K562 (cell line): ENCODE results near the gene GSTM1. TPM values are rescaled to one million over a fixed set of nuclear protein-coding genes. Genes with fewer than 3 reads are reported as not detected.

Experiments
- ADNP ChIP-seq: fragments of 200-800 bp; sonication (Bioruptor generic); IDR thresholded peaks from 2 replicates; pipeline ENCODE4 v1.6.1; 2016; ENCODE audit warnings: missing genetic modification characterization, missing compliant biosample characterization
- ARID4B ChIP-seq: sonication (generic); formaldehyde crosslinking; IDR thresholded peaks from 2 replicates; pipeline ENCODE4 v1.8.0; 2022; ENCODE audit warnings: mild to moderate bottlenecking, missing genetic modification reagents
- BDP1 ChIP-seq: IDR thresholded peaks from 3 replicates; pipeline ENCODE4 v1.6.1; 2011; ENCODE audit not compliant: insufficient read length, insufficient read depth
- BRD4 ChIP-seq: fragments of 200-600 bp; sonication (generic); IDR thresholded peaks from 2 replicates; pipeline ENCODE4 v1.6.1; 2017; ENCODE audit warnings: inconsistent platforms
- CC2D1A ChIP-seq: fragments of 450-650 bp; IDR thresholded peaks from 2 replicates; pipeline ENCODE4 v1.6.1; 2017; ENCODE audit warnings: mild to moderate bottlenecking
- ETS2 ChIP-seq: IDR thresholded peaks from 2 replicates; pipeline ENCODE4 v1.6.1; 2016; ENCODE audit warnings: borderline replicate concordance, missing genetic modification characterization, mild to moderate bottlenecking, moderate library complexity, missing compliant biosample characterization; ENCODE audit not compliant: poor library complexity, severe bottlenecking
- GATA2 ChIP-seq: sonication (generic); formaldehyde crosslinking; IDR thresholded peaks from 2 replicates; pipeline ENCODE4 v1.4.0; 2020; ENCODE audit warnings: mild to moderate bottlenecking, missing genetic modification reagents
- HMGXB4 ChIP-seq: sonication (generic); formaldehyde crosslinking; IDR thresholded peaks from 2 replicates; pipeline ENCODE4 v1.8.1; 2023; ENCODE audit warnings: mild to moderate bottlenecking, missing genetic modification reagents
- PHF20 ChIP-seq: fragments of 450-650 bp; IDR thresholded peaks from 2 replicates; pipeline ENCODE4 v1.6.1; 2018; ENCODE audit not compliant: partially characterized antibody
- SMARCA4 ChIP-seq: fragments of 450-650 bp; IDR thresholded peaks from 2 replicates; pipeline ENCODE4 v1.6.1; 2016
- STAT5B ChIP-seq: fragments of 250-450 bp; sonication (Bioruptor Pico); IDR thresholded peaks from 2 replicates; pipeline ENCODE4 v1.8.0; 2021; ENCODE audit warnings: mild to moderate bottlenecking, inconsistent platforms
- TAF9B ChIP-seq: fragments of 450-650 bp; IDR thresholded peaks from 2 replicates; pipeline ENCODE4 v1.6.1; 2018; ENCODE audit warnings: mild to moderate bottlenecking; ENCODE audit not compliant: partially characterized antibody
- ZNF184 ChIP-seq: sonication (generic); formaldehyde crosslinking; IDR thresholded peaks from 2 replicates; pipeline ENCODE4 v1.5.0; 2020; ENCODE audit warnings: missing genetic modification reagents
- ZNF212 ChIP-seq: fragments of 450-650 bp; formaldehyde crosslinking; IDR thresholded peaks from 2 replicates; pipeline ENCODE4 v1.4.0; 2020; ENCODE audit warnings: mild to moderate bottlenecking
- polyA plus RNA-seq, 8 experiments: library from polyadenylated mRNA; depleted of rRNA in 4 of 8; stranded (reverse) in 5 of 8; unstranded in 3 of 8; fragments of >200 nt; fragmentation: Nextera tagmentation in 2 of 8; fragmentation: Illumina TruSeq in 1 of 8; extraction: Ambion mirVana in 2 of 8; extraction: Trizol in 1 of 8; gene quantifications; 2 replicates each; pipeline versions ENCODE4 v1.2.1 to v1.2.3, GENCODE V29; 2011 to 2014; ENCODE audit warnings: inconsistent platforms in 1 of 8, missing spikeins in 1 of 8
- total RNA-seq, 7 experiments: library from RNA; depleted of rRNA in 6 of 7; stranded (reverse); fragments of >200 nt in 6 of 7; fragmentation: Illumina TruSeq in 2 of 7; extraction: Trizol in 2 of 7; gene quantifications; 2 replicates each; pipeline versions ENCODE4 v1.2.1 to v1.2.3, GENCODE V29; 2011 to 2021; ENCODE audit warnings: low replicate concordance in 1 of 7
- TF ChIP-seq, protein P1 (sequence below): fragments of 450-650 bp; formaldehyde crosslinking; IDR thresholded peaks from 2 replicates; pipeline ENCODE4 v1.4.0; 2020; ENCODE audit warnings: mild to moderate bottlenecking, moderate library complexity
- TF ChIP-seq, protein P2 (sequence below), 2 experiments: IDR thresholded peaks; 2 replicates each; pipeline ENCODE4 v1.6.1; 2011; ENCODE audit warnings: borderline replicate concordance in 1 of 2, control low read depth in 1 of 2, low read depth in 1 of 2, low read length in 1 of 2, mild to moderate bottlenecking in 1 of 2, mixed read lengths in 1 of 2, moderate library complexity in 1 of 2; ENCODE audit not compliant: insufficient read depth in 1 of 2, insufficient read length in 1 of 2, poor library complexity in 1 of 2, severe bottlenecking in 1 of 2; ENCODE audit errors: extremely low read depth in 1 of 2

Gene GSTM1
- total and polyA plus RNA-seq, 9 of the 15 experiments (the other 6 are each of a cell fraction or from before 2014, with no cell fraction given) = not detected

DNA sequence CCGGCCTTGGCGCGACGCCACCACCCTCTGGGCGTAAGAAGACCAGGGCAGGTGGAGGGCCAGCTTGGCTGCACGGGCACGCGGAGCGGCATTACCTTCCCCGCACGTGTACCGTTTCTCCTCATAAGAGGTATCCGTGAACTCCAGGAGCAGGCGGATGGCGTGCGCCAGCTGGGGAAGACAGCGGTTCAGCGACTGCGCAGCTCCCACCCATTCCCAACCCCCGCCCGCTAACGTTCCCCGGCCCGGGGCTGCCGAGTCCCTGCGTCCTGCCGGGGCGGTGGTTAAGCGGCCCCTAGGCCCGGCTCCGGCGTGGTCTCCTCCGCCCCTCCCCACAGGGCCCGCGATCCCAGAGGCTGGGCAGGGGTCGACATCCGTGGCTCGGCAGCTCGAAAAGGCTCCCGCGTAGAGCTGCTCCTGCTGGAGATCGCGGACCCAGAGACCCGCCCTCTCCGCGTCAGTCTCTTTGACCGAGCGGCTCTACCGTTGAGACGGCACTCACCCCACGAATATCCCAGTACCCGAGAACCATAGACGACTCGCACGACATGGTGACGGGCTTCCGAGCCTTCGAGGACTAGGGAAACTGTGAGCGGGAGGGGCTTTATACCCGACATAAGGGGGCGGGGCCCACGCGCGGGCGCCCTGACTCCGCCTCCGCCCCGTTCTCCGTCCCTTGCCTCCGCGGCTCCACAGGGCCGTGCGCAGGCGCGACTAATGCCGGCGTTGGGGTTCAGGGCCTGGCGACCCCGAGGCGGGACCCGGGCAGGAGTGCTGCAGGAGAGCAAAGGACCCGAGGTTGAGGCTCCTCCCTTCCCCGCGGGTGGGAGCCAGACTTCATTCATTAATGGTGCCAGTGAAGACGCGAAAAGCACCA lies 52.4 kb downstream of the GSTM1 start (continued):
- TF ChIP-seq, protein P1, sequence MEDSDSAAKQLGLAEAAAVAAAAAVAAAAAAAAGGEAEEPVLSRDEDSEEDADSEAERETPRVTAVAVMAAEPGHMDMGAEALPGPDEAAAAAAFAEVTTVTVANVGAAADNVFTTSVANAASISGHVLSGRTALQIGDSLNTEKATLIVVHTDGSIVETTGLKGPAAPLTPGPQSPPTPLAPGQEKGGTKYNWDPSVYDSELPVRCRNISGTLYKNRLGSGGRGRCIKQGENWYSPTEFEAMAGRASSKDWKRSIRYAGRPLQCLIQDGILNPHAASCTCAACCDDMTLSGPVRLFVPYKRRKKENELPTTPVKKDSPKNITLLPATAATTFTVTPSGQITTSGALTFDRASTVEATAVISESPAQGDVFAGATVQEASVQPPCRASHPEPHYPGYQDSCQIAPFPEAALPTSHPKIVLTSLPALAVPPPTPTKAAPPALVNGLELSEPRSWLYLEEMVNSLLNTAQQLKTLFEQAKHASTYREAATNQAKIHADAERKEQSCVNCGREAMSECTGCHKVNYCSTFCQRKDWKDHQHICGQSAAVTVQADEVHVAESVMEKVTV (CRISPR knock-in tag) = no peak
- TF ChIP-seq SMARCA4 (no peak), ARID4B (CRISPR knock-in tag) (no peak), ADNP (tag) (no peak), PHF20 (no peak), ZNF184 (no peak), HMGXB4 (no peak), TAF9B (no peak), GATA2 (no peak), ZNF212 (CRISPR knock-in tag) (no peak), BDP1 (no peak), ETS2 (no peak), STAT5B (CRISPR knock-in tag) (no peak), BRD4 (no peak), CC2D1A (no peak)
- TF ChIP-seq, protein P2, sequence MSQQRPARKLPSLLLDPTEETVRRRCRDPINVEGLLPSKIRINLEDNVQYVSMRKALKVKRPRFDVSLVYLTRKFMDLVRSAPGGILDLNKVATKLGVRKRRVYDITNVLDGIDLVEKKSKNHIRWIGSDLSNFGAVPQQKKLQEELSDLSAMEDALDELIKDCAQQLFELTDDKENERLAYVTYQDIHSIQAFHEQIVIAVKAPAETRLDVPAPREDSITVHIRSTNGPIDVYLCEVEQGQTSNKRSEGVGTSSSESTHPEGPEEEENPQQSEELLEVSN (IDR thresholded peaks at IDR 0.05; ENCODE audit: borderline replicate concordance in 1 of 2, extremely low read depth in 1 of 2, insufficient read depth in 1 of 2, insufficient read length in 1 of 2, low read depth in 1 of 2, low read length in 1 of 2, poor library complexity in 1 of 2, severe bottlenecking in 1 of 2) = peak; percentile 59 to 70
